Measurements from ENCODE around the gene RRP8. TPM values are rescaled to one million over a fixed set of nuclear protein-coding genes. Genes with fewer than 3 reads are reported as not detected.
A peak's percentile ranks its signal among the peaks of the same experiment; 100 is the strongest.

RRP8 gene
- total and polyA plus RNA-seq, 9 of the 15 experiments (the other 6 are each of a cell fraction or from before 2014, with no cell fraction given), result 5.7 to 47.3 (median 32.6) TPM

DNA sequence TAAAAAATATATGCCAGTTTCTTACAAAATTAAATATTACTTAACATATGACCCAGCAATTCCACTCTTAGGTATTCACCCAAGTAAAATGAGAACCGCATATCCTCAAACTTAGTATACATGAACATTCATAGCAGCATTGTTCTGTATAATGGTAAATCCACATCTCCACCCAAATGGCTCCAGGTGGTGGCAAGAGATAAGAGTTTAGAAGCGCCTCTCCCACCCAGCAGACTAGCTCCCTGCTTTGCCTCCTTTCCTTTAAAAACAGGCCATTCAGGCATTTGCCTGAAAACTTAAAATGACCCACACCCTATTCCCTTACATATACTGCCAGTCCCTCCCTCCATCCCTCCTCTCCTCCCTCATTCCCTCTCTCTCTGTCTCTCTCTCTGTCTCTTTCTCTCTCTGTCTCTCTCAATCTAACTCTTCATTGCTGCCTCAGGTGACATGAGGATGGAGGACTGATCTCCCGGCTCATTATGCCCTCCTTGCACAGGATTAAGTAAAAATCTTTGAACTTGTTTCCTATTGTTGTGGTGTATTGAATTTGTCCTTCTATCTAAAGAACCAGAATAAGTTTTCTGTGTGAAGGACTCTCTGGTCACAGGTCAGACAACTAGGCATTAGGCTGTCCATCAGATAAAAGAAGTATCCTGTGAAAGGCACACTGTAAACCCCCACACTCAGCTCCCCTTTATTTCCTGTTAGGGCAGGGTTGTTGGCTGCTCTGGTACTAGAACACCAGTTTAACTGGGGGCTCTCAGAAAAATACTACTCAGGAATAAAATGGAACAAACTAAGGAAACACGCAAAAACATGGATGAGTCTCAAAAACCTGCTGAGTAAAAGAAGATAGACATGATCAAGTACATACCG is 48.3 kb downstream of the RRP8 start (continued):
- TF ChIP-seq TSC22D4 (tag; IDR thresholded peaks at IDR 0.05) (no peak), NFRKB (IDR thresholded peaks at IDR 0.05; ENCODE audit: low read depth) (peak; percentile 84; the same call in 1 of the 2 replicates), ZNF146 (CRISPR knock-in tag; IDR thresholded peaks at IDR 0.05; ENCODE audit: unreplicated experiment) (no peak), LARP7 (IDR thresholded peaks at IDR 0.05) (0 out of 2 replicates have a peak, but pooled peaks have one; percentile 34), NR4A1 (CRISPR knock-in tag; IDR thresholded peaks at IDR 0.05) (no peak), NR4A1 (tag; IDR thresholded peaks at IDR 0.05) (peak; percentile 16; the same call in 1 of the 2 replicates), DNMT1 (IDR thresholded peaks at IDR 0.05) (peak; percentile 66; the same call in 1 of the 2 replicates), U2AF2 (optimal IDR thresholded peaks at IDR 0.05; ENCODE audit: low read depth, low read length) (no peak), NCOA2 (IDR thresholded peaks at IDR 0.05; ENCODE audit: partially characterized antibody in 2 of 2) (peak in 1 of 2 experiments; percentile 67), TCF3 (CRISPR knock-in tag; IDR thresholded peaks at IDR 0.05) (peak; percentile 95), ZNF583 (CRISPR knock-in tag; IDR thresholded peaks at IDR 0.05) (no peak), ZNF232 (CRISPR knock-in tag; IDR thresholded peaks at IDR 0.05) (no peak), SOX6 (IDR thresholded peaks at IDR 0.05) (peak; percentile 99), RAD21 (CRISPR knock-in tag; conservative IDR thresholded peaks at IDR 0.05 in 1 of 2, IDR thresholded peaks at IDR 0.05 in 1 of 2) (peak in 1 of 2 experiments; percentile 53; a peak in 2 of 4 replicates), ZNF79 (CRISPR knock-in tag; IDR thresholded peaks at IDR 0.05; ENCODE audit: low read depth) (no peak), E2F3 (CRISPR knock-in tag; IDR thresholded peaks at IDR 0.05) (no peak), ZC3H11A (IDR thresholded peaks at IDR 0.05; ENCODE audit: low read depth, low read length) (no peak), CTCFL (IDR thresholded peaks at IDR 0.05; ENCODE audit: borderline replicate concordance, insufficient read depth, low read depth, low read length, poor library complexity, severe bottlenecking) (no peak), SPI1 (IDR thresholded peaks at IDR 0.05; ENCODE audit: borderline replicate concordance, low read depth, low read length) (no peak), ZNF282 (CRISPR knock-in tag; IDR thresholded peaks at IDR 0.05) (no peak), HOXB6 (CRISPR knock-in tag; IDR thresholded peaks at IDR 0.05; ENCODE audit: borderline replicate concordance) (no peak), THRAP3 (IDR thresholded peaks at IDR 0.05; ENCODE audit: borderline replicate concordance) (no peak), RBM22 (IDR thresholded peaks at IDR 0.05; ENCODE audit: low read depth, low read length, poor library complexity, severe bottlenecking) (no peak), ESRRA (IDR thresholded peaks at IDR 0.05; ENCODE audit: borderline replicate concordance, low read depth) (0 out of 2 replicates have a peak, but pooled peaks have one; percentile 9), TAF1 (IDR thresholded peaks at IDR 0.05; ENCODE audit: control insufficient read depth, extremely low read depth, insufficient read depth, low read length, severe bottlenecking) (no peak)
- TF ChIP-seq, protein P1, sequence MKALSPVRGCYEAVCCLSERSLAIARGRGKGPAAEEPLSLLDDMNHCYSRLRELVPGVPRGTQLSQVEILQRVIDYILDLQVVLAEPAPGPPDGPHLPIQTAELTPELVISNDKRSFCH (CRISPR knock-in tag; IDR thresholded peaks at IDR 0.05), result no peak
- TF ChIP-seq, protein P1 (tag; IDR thresholded peaks at IDR 0.05), result peak; percentile 33; the same call in 1 of the 2 replicates

All from K562 (cell line).